ENCODE results near the gene BUD23.
"Not testable (repeated sequence)": the region's sequence is repeated elsewhere in the genome, so short reads cannot be mapped to it uniquely, and the experiment has no call there.

The BUD23 gene

DNA sequence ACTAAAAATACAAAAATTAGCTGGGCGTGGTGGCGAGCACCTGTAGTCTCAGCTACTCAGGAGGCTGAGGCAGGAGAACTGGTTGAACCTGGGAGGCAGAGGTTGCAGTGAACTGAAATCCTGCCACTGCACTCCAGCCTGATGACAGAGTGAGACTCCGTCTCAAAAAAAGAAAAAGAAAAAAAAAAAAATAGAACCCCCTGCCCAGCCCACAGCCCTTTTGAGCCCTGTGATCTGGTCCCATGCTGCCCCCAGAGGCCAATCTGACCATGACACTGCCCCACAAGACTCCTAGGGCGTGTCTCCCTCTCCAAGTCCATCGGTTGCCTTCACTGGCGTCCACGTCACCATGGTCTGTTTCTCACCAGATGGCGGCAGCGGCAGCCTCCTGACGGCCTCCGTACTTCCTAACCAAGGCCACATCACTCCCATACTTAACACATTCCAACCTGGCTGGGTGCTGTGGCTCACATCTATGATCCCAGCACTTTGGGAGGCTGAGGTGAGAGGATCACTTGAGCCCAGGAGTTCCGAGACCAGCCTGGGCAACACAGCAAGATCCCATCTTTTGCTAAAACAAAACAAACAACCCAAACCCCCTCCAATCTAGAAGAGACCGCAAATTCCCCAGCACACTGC is 18.1 kb downstream of the BUD23 start:
- peak; percentile 56 for DNase-seq

DNA sequence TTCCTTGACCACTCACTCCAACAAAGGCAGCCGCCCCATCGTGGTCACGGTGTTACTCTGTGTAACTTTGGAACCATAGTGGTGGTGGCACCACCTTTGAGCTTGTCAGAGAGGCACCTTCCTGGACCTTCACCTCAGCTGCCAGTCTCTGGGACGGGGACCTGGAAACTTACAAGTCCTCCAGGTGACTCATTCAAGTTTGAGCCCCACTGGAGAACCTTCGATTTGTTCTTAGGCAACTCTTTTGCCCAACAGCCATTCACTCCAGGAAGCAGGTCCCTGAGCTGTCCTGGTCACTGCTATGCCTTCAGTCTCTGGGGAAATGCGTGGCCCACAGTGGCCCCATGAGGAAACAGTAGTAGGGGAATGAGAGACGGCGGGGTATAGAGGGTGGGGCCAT is 18.8 kb downstream of the BUD23 start:
- DNase-seq: no peak

DNA sequence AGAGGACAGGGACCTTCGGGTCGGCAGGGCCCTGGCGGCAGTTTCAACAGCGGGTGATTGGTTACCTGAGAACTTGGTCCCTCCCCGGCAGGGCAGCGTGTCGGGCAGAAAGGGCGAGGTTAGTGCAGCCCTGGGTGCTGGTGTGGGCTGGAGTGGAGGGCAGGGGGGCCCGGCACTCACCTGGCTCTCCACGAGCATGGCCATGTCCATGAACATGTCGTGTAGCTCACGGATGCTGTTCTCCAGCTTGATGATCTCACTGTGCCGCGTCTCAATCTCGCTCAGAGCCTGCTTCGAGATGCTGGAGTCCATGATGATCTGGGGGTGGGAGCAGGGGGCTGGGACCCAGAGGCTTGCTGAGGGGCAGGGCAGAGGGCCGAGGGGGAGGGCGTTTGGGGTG is 19.3 kb downstream of the BUD23 start:
- DNase-seq: no peak

DNA sequence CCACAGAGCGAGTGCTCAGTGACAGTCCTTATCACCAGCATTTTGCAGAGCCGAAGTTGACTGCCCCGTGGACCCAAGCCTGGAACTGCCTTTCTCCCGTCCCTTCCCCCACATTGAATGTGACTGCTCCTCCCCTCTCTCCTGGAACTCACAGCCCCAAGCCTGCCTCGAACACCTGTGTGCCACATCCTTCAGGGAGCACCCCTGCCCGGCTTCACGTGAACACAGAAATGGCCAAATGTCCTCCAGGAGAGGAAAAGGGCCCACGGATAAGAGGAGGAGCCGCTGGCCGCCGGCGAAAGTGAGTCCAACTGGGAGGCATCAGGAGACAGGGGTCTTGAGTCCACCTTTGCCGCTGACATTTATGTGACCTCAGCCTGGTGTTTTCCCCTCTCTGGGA is 19.8 kb downstream of the BUD23 start:
- DNase-seq: no peak

DNA sequence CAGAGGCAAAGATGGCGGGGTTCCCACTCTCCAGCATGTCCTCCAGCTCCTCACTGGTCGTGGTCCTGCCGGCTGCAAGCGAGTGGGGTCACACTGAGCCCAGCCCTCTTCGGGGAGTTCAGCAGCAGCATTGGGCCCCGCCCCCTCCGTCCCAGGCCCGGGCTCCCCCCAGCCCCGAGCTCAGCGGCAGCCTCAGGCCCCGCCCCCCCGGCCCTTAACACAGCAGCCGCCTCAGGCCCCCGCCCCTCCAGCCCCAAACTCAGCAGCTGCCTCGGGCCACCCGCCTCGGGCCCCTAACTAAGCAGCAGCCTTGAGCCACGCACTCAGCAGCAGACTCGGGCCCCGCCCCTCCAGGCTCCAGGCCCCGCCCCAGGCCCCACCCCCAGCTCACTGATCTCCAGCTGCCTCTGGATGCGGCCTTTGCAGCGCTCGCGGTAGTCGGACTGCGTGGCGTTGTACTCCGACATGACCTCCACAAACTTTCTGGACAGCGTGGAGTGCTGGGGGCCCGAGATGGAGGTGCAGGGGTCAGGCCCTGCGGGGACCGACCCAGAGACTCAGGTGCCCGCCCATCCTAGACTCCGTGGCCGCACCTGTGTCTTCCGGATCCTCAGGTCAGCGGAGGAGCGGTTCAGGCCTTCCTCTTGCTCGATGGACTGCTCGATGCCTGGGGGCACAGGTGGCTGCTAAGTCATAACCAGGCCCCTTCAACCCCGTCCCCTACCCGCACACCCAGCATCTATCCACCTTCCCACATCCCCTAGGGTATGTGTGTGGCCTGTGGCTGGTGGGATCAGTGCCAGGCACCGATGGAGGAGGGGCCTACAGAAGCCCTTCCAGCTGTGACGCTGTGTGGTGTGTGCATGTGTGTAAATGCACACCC is 20.6 kb downstream of the BUD23 start:
- DNase-seq: peak; percentile 61

DNA sequence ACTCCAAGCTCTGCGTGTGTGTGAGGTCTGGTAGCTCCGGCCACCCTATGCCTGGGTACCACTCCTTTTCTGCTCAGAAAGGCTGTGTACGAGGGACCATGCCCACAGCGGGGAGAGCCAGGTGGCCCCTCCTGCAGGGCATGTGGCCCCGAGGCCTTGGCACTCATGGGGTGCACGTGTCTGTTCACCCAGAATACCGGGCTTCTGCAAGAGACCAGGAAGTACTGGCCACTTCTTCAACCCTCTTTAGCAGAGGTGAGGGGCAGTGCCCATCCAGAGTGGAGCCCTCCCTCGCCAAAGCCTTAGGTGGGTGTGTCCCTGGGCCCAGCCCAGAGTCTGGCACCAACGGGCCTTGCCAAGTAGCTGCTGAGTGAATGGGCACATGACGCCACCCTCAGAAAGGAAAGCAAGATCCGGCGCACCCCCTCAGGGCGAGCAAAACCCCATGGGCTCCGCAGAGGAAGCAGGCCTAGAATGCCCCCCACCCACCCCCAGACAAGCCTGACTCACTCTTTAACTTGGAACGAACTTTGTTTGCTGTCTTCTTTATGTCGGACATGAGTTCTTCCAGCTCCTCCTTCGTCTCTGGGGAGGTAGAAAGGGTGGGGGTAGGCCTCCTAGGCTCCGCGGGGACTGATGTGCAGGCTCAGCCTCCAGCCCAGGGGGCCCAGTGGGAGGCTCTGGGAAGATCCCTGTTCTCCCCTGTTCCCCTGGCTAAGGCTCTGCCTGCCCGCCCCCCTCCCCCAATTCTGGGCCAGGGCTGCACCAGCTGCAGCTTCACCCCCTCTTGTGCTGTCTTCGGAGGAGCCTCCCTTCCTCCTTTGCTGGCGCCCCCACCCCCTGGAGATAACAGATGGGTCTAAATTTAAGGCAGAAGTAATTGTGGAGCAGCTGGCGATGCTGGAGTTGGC is 21.5 kb downstream of the BUD23 start:
- DNase-seq: no peak

DNA sequence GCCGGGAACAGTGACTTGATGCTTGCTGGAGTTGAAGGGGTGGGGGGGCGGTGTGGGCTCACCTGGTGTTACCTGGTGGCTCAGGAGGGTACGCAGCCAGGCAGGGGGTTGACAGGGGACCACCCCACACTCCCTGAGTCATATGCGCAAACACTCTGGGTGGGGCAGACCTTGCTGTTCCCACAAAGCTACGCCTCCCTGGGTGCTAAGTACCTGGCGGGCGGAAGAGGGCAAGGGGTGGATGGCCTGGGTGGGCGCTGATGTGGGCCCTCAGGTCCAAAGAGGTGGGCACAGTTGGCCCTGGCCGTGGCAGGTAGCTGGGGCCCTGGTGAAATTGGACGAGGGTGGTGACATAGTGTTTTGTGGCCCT is 22.1 kb downstream of the BUD23 start:
- no peak for DNase-seq

DNA sequence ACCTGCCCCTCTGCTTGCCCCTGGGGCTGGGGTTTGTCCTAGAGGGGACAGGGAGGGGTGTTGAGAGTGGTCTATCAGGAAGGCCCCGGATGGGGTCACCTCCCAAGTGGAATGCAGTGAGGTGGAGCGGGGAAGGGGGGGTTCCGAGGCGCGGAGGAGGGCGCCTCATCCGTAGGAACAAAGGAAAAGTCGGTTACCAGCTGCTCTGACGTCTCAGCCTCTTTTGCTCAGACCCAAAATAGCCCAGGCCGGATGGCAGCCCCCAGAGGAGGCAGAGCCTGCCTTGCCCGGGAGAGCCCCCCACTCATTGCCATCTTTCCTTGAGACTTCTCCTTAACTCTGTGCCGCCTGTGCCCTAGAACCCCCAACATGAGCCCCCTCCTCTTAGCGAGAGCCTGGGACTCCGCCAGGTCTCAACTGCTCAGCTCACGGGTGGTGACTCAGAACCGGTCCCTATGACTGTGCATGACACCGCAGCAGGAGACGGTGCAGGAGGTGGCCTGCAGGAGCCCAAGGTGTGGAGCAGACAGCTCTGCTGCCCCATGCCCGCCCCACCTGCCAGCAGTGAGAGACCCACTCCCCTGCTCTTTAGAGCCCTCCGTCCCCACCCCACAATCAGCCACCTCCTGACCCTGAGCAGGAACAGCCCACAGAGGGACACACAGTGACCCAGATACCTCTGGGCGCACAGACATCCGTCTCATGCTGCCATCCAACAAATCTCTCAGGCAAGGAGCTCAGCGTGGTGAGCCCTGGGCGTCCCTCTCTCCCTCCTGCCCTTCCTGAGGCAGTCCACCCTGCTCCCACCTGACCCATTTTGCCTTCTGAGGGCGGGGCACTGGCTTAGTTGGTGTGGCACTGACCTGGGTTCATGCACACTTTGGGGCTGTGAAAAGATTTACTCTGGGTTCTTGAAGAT is 23.0 kb downstream of the BUD23 start:
- DNase-seq: peak; percentile 62

DNA sequence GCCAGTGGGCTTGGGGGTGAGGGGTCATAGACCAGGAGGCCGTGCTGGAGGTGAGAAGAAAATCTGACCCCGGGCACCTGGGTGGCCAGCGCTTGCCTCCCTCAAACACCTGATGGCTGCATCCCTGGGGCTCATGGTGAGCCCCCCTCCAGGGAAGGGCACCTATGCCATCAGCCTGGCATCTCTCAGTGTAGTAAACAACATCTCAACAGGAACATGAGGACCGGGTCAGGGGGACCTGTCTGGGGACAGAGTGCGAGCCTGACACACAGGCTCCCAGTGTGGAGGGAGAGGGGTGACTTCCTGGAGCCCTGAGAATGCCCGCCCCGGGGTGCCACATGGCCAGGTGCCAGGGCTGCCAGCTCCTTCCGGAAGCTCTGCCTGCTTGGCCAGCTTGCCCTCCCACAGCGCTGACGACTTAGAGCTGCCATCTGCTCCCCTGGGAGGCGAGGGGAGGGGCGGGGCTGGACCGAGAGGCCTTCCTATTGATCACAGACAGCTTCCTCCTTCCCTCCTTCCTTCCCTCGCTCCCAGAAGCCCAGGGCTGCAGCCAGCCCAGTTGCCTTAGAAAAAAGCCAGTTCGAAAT is 23.7 kb downstream of the BUD23 start:
- no peak for DNase-seq

DNA sequence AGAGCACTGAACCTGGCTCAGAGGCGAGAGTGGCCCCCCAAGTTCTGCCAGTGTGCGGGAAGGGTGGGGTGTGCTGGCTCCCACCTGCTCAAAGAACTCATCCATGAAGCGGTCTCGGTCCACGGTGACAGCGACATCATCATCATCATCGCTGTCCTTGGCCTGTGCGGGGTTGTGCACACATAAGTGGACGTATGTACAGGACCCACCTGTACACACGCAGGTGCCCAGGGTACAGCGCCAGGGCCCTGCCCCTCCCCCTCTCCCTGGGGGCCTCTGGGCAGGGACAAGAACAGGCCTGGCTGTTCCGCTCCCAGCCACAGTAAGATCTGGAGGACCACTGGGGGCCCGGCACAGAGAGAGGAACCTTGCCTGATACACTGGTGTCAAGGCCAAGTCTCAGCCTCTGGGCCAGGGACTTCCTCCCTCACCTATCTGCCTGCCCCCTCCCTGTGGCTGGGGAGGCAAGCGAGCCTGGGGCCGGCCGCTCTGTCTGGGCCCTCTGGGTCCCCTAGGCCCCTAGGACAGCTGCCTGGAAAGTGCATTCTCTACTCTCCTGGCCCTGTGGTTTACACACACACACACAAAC is 25.7 kb downstream of the BUD23 start:
- no peak for DNase-seq

DNA sequence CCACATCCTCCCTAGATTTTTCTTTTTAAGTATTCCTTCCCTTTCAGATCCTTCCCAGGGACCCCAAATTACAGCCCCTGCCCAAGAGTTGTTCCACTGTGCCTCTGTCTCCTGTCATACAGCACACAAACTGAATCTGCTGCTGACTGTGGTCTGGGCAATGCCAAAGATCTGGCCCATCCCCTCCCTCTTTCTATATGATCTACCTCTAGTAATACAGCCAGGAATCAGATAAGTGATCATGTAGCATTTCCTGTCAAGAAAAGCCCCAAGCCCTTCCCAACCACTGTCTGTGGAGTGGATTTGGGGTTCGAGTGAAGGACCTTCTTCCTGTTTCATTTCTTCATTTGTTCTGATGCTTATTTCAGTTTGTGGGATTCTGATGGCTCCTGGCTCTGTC is 29.4 kb downstream of the BUD23 start:
- DNase-seq: no peak

DNA sequence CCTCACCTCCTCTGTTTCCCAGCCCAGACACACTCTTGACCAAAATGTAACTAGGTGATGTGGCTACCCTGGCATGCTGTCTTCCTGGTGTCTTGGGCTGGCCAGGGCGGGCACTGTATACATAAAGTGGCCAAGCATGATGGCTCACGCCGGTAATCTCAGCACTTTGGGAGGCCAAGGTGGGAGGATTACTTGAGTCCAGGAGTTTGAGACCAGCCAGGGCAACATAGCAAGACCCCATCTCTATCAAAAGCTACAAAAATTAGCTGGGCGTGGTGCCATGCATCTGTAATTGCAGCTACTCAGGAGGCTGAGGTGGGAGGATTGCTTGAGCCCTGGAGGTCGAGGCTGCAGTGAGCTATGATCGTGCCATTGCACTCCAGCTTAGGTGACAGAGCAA is 29.9 kb downstream of the BUD23 start:
- not testable (repeated sequence) for DNase-seq

DNA sequence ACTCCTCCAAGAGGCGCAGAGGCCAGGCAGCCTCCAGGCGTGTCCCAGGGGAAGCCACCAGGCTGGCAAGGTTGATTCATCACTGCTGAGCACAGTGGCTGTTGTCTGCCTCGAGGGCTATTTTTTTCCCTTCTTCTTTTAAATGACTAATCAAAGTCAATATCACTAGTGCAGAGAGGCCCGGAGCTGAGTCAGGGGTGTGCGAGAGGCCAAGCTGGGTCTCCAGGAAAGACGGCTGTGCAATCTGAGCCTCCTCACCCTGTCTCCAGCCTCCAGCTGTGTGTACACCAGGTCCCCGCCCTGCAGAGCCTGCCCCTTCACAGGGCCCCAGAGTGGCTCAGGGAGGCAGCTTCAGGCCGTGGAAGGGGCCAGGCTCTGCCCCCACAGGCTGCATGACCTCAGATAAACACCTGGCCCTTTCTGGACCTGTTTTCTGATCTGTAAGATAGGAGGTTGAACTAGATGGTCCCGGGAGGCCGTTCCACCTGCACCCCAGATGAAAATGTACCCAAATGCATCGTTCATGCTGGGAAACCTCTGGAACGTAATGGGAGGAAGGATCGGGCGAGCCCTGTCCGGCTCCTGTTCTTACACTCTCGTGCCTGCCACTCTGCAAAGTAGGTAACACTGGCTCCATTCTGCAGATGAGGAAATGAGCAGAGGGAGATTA is 32.4 kb downstream of the BUD23 start:
- DNase-seq: peak; percentile 81

DNA sequence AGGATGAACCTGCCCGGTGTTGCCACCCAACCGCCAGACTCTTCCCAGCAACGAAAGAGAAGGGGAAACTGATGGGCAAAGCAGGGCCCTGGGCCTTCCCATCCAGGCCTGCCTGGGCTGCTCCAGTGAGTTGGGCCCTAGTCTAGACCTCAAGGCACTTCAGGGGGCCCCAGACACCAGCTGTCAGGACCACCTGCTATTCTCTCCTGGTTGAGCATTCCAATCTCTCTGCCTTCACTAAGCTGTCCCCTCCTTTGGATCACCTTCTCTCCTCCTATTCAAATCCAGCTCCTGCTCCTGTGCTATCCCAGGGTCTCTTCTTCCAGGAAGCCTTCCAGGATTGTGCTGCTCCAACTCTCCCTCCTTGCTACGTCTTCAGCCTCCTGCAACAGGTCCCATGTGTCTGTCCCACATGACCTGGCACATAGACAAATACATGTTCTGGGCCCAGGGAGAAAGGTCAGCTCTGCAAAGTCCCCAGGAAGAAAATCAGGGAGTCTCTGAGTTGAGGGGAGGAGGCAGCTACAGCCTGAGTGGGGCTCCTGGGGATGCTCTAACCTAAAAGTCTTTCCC is 33.0 kb downstream of the BUD23 start:
- DNase-seq: no peak

DNA sequence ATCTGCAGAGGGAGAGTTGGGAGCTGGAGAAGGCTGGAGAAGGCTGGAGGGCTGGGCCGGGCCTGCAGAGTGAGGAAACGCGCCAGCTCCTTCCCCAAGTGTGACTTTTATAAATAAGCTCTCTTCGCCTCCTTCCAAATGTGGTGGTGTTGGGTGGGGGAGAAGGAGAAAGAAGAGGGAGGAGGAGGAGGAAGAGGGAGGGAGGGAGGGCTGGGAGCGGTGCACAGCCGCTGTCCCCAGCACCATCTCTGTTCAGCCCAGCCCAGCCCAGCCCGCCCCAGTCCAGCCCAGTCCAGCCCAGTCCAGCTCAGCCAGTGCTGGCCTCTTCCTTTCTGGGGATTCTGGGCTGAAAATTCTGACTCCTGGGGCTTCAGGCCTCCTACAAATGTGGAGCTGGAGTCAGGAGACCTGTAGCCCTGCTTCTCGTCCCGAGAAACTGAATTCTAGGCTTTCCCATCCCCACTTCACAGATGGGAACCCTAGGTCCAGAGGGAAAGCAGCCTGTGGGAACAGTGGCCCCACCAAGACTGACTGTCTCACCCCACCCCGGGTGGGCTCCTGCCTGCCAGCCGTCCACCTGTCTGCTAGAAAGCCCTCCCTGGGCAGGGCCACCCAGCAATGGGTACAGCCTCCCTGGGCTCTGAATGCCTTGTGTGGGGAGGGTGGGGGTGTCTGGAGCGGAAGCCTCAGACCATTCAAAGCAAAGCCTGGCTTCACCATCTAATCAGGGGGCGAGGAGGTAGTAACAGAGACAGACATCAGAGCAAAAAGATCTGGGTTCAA is 33.8 kb downstream of the BUD23 start:
- DNase-seq: no peak

DNA sequence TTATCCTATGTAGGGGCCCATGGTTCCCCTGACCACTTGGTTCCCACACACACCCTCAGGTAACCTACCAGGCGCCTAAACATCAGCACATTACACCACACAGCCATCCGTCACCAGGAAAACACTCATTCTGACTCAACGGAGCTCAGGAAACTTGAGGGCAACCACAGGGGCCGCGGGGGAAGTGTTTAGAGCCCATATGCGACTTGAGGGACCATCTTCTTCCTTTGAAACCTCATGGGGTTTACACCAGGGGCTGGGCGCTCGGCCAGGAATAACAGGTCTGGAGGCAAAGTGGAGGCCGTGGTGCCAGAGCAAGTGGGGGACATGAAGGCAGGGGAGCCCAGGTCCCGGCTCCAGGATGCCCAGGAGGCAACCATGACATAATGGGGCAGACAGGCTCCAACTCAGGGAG is 34.6 kb downstream of the BUD23 start:
- DNase-seq: peak; percentile 88

DNA sequence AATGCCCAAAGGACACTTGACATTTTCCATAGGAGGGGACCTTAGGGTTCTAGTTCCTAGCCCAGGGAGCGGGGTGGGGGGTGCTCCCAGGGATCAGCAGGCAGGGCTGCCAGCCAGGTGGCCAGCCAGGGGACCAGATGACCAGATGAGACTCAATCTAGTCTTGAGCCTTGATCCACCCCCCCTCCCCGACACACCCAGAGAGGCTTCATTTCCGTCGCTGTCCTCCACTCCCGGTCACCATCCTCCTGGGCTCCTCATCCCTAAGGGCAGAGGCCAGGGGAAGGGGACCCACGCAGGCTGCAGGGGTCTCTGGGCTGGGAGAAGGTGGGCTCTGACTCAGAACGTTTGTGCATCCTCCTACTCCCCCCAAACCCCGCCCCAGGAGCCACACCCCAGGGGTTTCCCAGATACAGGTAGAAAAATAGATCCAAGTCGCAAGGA is 35.1 kb downstream of the BUD23 start:
- DNase-seq: peak; percentile 58

DNA sequence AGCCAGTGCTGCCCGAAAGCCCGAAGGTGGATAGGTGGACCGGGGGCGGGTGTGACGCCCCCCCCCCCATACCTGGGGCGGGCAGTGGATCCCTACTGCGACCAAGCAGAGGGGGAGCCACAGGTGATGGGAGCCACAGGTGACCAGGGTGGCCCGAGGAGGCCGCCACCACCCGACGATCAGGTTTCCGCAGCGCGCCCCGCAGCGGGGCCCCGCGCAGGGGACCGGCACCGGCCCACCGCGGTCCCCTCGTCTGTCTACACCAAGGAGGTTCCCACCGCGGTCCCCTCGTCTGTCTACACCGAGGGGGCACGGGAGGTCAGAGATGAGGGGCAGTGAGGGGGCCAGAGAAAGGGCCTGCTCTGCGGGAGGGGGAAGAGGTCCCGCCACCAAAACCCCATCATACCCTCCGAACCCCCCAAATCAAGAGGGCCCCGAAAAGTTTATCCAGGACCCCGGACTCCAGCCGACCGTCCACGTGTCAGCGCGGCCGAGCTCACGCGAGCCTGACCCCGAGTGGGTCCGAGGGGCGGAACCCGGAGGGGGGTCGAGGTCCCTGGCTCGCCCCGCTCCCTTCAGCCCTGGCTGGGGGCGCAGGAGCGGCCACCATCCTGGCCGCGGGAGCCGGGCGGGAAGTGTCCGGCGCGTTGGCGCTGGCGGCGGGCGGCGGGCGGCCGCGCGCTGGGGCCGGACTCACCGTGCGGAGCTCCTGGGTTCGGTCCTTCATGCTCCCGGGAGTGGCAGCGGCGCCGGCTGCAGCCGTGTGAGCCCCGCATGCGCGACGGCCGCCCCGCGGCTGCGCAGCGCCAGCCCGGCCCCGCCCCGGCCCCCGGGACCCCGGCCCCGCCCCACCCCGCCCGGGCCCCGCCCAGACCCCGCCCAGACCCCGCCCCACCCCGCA is 35.8 kb downstream of the BUD23 start, which contains the start of gene STX1A:
STX1A (minus strand) TSS at position 765 of the 901 bp plus-strand sequence; CDS start at position 727, 38 bp downstream.
- DNase-seq: peak; percentile 78

Measured in stimulated activated CD8-positive, alpha-beta memory T cell treated with anti-CD3 and anti-CD28 coated beads, Interleukin-4, amount 100 ng/mL, for 48 hours (primary cell).